ENCODE results near the gene MLLT10.

MLLT10 gene

DNA sequence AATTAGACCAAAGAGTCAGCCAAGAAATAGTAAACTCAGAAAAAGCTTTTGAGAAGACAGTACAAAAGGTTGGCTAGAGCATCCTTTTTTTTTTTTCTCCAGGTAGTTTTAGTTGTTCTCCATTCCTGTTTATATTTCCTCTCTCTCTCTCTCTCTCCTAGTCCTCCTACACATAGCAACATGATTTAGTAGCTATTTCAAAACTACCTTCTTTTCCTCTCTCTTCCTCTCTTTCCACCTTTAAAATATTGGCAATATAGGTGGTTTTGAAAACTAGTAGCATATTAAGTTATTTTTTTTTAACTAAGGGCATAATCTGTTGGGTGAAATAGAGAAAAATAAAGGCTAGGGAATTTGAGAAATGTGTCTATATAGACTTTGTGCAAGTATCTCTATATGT is 13.5 kb upstream of the MLLT10 start:
- no peak overlapping the region for H3K4me3 ChIP-seq (replicated peaks in 1 of 2; ENCODE audit: low read depth in 2 of 2, low read length in 2 of 2)
- no peak for TF ChIP-seq CTCF (IDR thresholded peaks at IDR 0.05; ENCODE audit: low read depth, low read length)
- DNase-seq (ENCODE audit: low read depth in 2 of 2): no peak

- no peak overlapping the region for H3K4me3 ChIP-seq (replicated peaks in 1 of 2; ENCODE audit: low read depth in 2 of 2, low read length in 2 of 2)
- no peak for TF ChIP-seq CTCF (IDR thresholded peaks at IDR 0.05; ENCODE audit: low read depth, low read length)
- no peak for DNase-seq (ENCODE audit: low read depth in 2 of 2)
Observed at GRCh38 chr10:21520949-21521348, 13.1 kb upstream of the MLLT10 start.

- no peak for TF ChIP-seq CTCF (IDR thresholded peaks at IDR 0.05; ENCODE audit: low read depth, low read length)
- no peak overlapping the region for H3K4me3 ChIP-seq (replicated peaks in 1 of 2; ENCODE audit: low read depth in 2 of 2, low read length in 2 of 2)
- DNase-seq (ENCODE audit: low read depth in 2 of 2): no peak
Observed at GRCh38 chr10:21521751-21522533, 12.1 kb upstream of the MLLT10 start.

DNA sequence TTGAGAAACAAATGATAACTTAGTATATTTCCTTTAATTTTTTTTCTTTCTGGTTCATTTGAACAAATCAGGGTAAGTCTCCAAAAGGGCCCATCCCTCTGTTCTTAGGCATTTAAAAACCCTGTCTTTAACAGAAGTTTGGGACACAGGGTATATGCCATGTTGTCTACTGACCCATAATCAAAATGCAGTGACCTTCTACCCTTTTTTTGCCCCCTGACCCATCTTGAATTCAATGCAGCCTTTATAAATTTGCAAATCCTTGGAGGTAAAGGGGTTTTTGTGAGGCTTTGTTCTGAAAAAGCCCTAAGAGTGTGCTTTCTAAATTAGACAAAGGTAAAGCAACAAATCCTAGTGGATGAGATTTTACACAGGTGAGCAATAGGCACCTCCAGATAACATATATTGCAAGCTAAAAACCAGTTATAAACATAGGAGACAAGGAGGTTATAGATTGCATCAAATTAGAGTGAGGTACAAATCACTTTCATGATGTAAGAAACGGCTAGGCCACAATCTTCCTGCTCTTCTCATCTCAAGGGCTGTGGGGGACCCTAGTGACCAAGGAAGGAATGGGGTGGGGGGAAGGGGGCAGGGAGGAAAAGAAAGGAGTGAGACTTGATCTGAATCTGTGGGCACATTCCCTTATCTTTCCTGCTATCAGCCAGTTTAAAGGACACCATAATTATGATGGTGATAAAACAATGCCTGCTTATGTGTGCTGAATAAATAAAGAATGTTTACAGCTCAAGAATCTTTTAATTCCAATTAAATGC is 11.2 kb upstream of the MLLT10 start:
- no peak for DNase-seq (ENCODE audit: low read depth in 2 of 2)
- H3K4me3 ChIP-seq (replicated peaks in 1 of 2; ENCODE audit: low read depth in 2 of 2, low read length in 2 of 2): no peak overlapping the region
- TF ChIP-seq CTCF (IDR thresholded peaks at IDR 0.05; ENCODE audit: low read depth, low read length): no peak

- peak in 1 of 2 donors; percentile 64 for DNase-seq (ENCODE audit: low read depth in 2 of 2)
- H3K4me3 ChIP-seq (replicated peaks in 1 of 2; ENCODE audit: low read depth in 2 of 2, low read length in 2 of 2): no peak overlapping the region
- TF ChIP-seq CTCF (IDR thresholded peaks at IDR 0.05; ENCODE audit: low read depth, low read length): no peak
Observed at GRCh38 chr10:21523557-21524008, 10.4 kb upstream of the MLLT10 start.

- no peak for TF ChIP-seq CTCF (IDR thresholded peaks at IDR 0.05; ENCODE audit: low read depth, low read length)
- no peak for DNase-seq (ENCODE audit: low read depth in 2 of 2)
- H3K4me3 ChIP-seq (replicated peaks in 1 of 2; ENCODE audit: low read depth in 2 of 2, low read length in 2 of 2): no peak overlapping the region
Observed at GRCh38 chr10:21524131-21524525, 9.9 kb upstream of the MLLT10 start.

All from cardiac fibroblast (primary cell).